ENCODE measurements around the gene MAP4K2. TPM values are rescaled to one million over a fixed set of nuclear protein-coding genes. Genes with fewer than 3 reads are reported as not detected.

MAP4K2 gene
- total RNA-seq, 1 experiment from 2014 or later, result 24.5 TPM

DNA sequence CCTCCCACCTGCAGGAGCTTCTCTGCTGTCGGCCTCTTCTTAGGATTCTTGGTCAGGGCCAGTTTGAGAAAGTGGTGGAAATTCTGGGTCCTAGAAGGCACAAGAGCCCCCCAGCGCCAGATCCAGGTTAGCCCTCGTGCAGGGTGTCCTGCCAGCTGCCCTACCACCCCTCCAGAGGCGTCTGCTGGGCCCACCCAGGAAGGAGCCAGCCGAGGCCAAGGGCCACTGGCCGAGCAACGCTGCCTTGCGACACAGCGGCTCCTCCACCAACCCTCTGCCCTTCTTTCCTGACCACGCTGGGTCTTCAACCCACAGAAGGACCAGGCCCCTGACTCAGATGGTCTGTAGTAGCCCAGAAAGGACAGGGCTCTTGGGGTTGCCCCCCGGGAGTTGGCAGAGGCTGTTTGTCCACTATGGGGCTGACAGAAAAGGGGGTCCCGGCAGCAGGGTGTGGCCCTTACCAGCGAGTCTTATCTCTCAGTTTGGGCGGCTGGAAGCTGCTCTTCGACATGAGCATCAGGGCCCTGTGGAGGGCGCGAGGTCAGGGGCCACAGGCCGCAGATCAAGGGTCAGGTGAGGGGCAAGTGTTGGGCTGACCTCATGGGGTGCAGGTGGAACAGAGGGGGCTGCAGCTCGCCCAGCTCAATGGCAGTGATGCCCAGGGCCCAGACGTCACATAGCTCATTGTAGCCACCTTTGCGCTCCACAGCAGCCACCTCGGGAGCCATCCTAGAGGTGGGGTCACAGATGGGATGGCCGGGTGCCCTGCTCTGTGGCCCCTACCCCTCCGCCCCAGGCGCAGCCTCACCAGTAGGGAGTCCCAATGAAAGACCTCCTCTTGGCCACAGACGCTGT, 2.5 kb downstream of the MAP4K2 start (continued):
- TF ChIP-seq, protein P1, sequence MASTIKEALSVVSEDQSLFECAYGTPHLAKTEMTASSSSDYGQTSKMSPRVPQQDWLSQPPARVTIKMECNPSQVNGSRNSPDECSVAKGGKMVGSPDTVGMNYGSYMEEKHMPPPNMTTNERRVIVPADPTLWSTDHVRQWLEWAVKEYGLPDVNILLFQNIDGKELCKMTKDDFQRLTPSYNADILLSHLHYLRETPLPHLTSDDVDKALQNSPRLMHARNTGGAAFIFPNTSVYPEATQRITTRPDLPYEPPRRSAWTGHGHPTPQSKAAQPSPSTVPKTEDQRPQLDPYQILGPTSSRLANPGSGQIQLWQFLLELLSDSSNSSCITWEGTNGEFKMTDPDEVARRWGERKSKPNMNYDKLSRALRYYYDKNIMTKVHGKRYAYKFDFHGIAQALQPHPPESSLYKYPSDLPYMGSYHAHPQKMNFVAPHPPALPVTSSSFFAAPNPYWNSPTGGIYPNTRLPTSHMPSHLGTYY (CRISPR knock-in tag; IDR thresholded peaks at IDR 0.05), result no peak
- no peak for TF ChIP-seq RORB (CRISPR knock-in tag; IDR thresholded peaks at IDR 0.05)
- TF ChIP-seq, protein P2, sequence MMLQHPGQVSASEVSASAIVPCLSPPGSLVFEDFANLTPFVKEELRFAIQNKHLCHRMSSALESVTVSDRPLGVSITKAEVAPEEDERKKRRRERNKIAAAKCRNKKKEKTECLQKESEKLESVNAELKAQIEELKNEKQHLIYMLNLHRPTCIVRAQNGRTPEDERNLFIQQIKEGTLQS (CRISPR knock-in tag; conservative IDR thresholded peaks at IDR 0.05), result no peak
- no peak for TF ChIP-seq GABPB1 (CRISPR knock-in tag; IDR thresholded peaks at IDR 0.05)
- no peak for TF ChIP-seq NFATC4 (CRISPR knock-in tag; IDR thresholded peaks at IDR 0.05)
- TF ChIP-seq MXD4 (CRISPR knock-in tag; IDR thresholded peaks at IDR 0.05; ENCODE audit: borderline replicate concordance), result no peak

DNA sequence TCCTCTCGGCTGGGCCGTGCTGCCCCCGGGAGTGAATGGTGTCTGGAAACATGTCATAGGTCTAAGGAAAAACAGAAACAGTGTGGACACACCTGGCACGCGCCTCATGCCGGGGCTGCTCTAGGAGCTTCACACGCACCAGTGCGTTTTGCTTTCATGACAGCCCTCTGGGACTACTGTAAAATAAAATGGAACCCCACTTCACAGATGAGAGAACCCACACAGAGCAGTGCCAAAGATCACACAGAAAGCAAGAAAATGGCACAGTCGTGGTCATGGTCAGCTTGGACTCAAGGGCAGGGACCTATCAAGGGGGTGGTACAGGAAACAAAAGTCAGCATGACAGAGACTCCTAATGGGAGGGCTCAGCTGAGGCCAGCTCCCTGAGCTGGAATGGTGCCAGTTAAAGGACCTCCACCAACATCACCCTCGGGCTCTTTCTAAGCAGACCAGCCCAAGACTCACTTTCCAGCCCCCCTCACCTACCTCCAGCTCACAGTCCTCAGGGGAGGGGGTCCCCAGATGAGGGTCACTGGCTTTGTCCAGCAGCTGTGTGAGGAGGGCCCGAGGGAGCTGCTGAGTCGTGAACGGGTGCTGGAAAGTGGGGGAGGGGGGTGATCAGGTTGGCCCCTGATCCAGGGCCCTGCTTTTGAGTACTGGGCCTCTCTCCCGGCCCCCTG, 3.3 kb downstream of the MAP4K2 start:
- ChIA-PET POLR2A (no interaction called here), CTCF (interaction anchor here (0.8 to 2.5 kb wide), 6 partner anchors 10 to 88 kb away, joined by 3 to 13 read pairs (median 4); partner anchors contain the start of genes MEN1 and SF1)
- H3K27me3 Mint-ChIP-seq (ENCODE audit: low read depth), result no peaks in the 10 kb centered on the region
- no peak for DNase-seq (ENCODE audit: low spot score)
- no peaks in the 10 kb centered on the region for H3K9me3 Mint-ChIP-seq
- H3K36me3 Mint-ChIP-seq, result no peaks in the 10 kb centered on the region
- H3K27ac Mint-ChIP-seq, result no peak overlapping the region
- no peak for ATAC-seq
- H3K4me1 Mint-ChIP-seq, result peaks cover 11% of the 10 kb centered on the region
- TF ChIP-seq TP53 (CRISPR knock-in tag; IDR thresholded peaks at IDR 0.05), result no peak
- no peak overlapping the region for H3K4me3 Mint-ChIP-seq

DNA sequence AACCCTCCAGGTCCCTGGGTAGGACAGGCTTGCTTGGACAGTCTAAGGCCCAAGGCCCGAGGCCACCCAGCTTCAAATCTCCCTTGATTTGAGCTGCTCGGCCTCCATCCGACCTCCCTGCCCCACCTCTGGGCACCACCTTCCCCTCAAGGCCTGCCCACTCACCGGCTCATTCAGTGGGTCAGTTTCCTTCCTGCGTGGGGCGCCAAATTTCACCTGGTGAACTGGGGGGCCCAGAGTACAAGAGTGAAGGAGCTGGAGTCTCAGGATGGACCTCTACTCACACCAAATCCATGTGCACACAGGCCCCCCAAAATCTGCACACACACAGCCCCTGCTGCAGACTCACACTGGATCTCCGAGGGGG, 3.8 kb downstream of the MAP4K2 start:
- TF ChIP-seq ESRRA (CRISPR knock-in tag; IDR thresholded peaks at IDR 0.05; ENCODE audit: borderline replicate concordance), result no peak
- TF ChIP-seq, protein P3, sequence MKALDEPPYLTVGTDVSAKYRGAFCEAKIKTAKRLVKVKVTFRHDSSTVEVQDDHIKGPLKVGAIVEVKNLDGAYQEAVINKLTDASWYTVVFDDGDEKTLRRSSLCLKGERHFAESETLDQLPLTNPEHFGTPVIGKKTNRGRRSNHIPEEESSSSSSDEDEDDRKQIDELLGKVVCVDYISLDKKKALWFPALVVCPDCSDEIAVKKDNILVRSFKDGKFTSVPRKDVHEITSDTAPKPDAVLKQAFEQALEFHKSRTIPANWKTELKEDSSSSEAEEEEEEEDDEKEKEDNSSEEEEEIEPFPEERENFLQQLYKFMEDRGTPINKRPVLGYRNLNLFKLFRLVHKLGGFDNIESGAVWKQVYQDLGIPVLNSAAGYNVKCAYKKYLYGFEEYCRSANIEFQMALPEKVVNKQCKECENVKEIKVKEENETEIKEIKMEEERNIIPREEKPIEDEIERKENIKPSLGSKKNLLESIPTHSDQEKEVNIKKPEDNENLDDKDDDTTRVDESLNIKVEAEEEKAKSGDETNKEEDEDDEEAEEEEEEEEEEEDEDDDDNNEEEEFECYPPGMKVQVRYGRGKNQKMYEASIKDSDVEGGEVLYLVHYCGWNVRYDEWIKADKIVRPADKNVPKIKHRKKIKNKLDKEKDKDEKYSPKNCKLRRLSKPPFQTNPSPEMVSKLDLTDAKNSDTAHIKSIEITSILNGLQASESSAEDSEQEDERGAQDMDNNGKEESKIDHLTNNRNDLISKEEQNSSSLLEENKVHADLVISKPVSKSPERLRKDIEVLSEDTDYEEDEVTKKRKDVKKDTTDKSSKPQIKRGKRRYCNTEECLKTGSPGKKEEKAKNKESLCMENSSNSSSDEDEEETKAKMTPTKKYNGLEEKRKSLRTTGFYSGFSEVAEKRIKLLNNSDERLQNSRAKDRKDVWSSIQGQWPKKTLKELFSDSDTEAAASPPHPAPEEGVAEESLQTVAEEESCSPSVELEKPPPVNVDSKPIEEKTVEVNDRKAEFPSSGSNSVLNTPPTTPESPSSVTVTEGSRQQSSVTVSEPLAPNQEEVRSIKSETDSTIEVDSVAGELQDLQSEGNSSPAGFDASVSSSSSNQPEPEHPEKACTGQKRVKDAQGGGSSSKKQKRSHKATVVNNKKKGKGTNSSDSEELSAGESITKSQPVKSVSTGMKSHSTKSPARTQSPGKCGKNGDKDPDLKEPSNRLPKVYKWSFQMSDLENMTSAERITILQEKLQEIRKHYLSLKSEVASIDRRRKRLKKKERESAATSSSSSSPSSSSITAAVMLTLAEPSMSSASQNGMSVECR (CRISPR knock-in tag; IDR thresholded peaks at IDR 0.05; ENCODE audit: borderline replicate concordance), result no peak
- no peak for TF ChIP-seq PRRX2 (CRISPR knock-in tag; IDR thresholded peaks at IDR 0.05)
- no peak for TF ChIP-seq TP53 (CRISPR knock-in tag; IDR thresholded peaks at IDR 0.05)
- TF ChIP-seq, protein P4, sequence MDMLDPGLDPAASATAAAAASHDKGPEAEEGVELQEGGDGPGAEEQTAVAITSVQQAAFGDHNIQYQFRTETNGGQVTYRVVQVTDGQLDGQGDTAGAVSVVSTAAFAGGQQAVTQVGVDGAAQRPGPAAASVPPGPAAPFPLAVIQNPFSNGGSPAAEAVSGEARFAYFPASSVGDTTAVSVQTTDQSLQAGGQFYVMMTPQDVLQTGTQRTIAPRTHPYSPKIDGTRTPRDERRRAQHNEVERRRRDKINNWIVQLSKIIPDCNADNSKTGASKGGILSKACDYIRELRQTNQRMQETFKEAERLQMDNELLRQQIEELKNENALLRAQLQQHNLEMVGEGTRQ (CRISPR knock-in tag; IDR thresholded peaks at IDR 0.05), result no peak
- no peak for DNase-seq (ENCODE audit: low spot score)
- H3K27ac Mint-ChIP-seq, result no peak overlapping the region
- H3K4me1 Mint-ChIP-seq, result peaks cover 9% of the 10 kb centered on the region
- CTCF ChIA-PET, result interaction anchor here (1.3 to 2.5 kb wide), 5 partner anchors 11 to 89 kb away, joined by 4 to 13 read pairs (median 4); partner anchors contain the start of genes MEN1 and SF1
- POLR2A ChIA-PET, result interaction anchor here (0.6 kb wide), 1 partner anchor 1233 kb away, joined by 5 read pairs; no protein-coding TSS in a partner anchor
- H3K36me3 Mint-ChIP-seq, result no peaks in the 10 kb centered on the region
- H3K27me3 Mint-ChIP-seq (ENCODE audit: low read depth), result no peaks in the 10 kb centered on the region
- no peaks in the 10 kb centered on the region for H3K9me3 Mint-ChIP-seq
- no peak for ATAC-seq
- H3K4me3 Mint-ChIP-seq, result no peak overlapping the region
